GM18909 (cell line): Measurements from ENCODE around the gene GPR31.
A peak's percentile ranks its signal among the peaks of the same experiment; 100 is the strongest.
"Not testable (repeated sequence)": the region's sequence is repeated elsewhere in the genome, so short reads cannot be mapped to it uniquely, and the experiment has no call there.

Source experiments
- ATAC-seq: cut with Tn5 transposase; IDR thresholded peaks from one replicate; pipeline ENCODE4 v1.9.1; 2021; ENCODE audit warnings: mild to moderate bottlenecking; ENCODE audit not compliant: unreplicated experiment, poor library complexity

Gene GPR31

GRCh38 chr6:167157863-167158262 is at the start of gene GPR31:
Gene GPR31 (minus strand): TSS chr6:167157980. CDS start chr6:167157831, 149 bp downstream.
- no peak for ATAC-seq

GRCh38 chr6:167207527-167207926 is 49.7 kb upstream of the GPR31 start:
- ATAC-seq = no peak

- not testable (repeated sequence) for ATAC-seq
These were observed 47.5 kb upstream of the GPR31 start for GRCh38 chr6:167205316-167205715.

GRCh38 chr6:167204059-167204348 is 46.2 kb upstream of the GPR31 start:
- ATAC-seq = not testable (repeated sequence)

- ATAC-seq = not testable (repeated sequence)
These were observed 45.7 kb upstream of the GPR31 start for GRCh38 chr6:167203261-167204058.

GRCh38 chr6:167202613-167203012 is 44.8 kb upstream of the GPR31 start:
- not testable (repeated sequence) for ATAC-seq

- no peak for ATAC-seq
These were observed 43.0 kb upstream of the GPR31 start for GRCh38 chr6:167200806-167201205.

- not testable (repeated sequence) for ATAC-seq
These were observed 38.3 kb upstream of the GPR31 start for GRCh38 chr6:167195941-167196610.

- ATAC-seq = not testable (repeated sequence)
These were observed 35.8 kb upstream of the GPR31 start for GRCh38 chr6:167193515-167194125.

- ATAC-seq = not testable (repeated sequence)
These were observed 33.3 kb upstream of the GPR31 start for GRCh38 chr6:167191043-167191583.

- not testable (repeated sequence) for ATAC-seq
These were observed 29.5 kb upstream of the GPR31 start for GRCh38 chr6:167187275-167187674.

- ATAC-seq = not testable (repeated sequence)
These were observed 27.3 kb upstream of the GPR31 start for GRCh38 chr6:167185101-167185500.

GRCh38 chr6:167182913-167183314 is 25.1 kb upstream of the GPR31 start:
- ATAC-seq = peak; percentile 70

- not testable (repeated sequence) for ATAC-seq
These were observed 23.6 kb upstream of the GPR31 start for GRCh38 chr6:167181351-167181750.

- not testable (repeated sequence) for ATAC-seq
These were observed 22.3 kb upstream of the GPR31 start for GRCh38 chr6:167180086-167180485.

- ATAC-seq = not testable (repeated sequence)
These were observed 21.3 kb upstream of the GPR31 start for GRCh38 chr6:167178896-167179655.

- not testable (repeated sequence) for ATAC-seq
These were observed 19.5 kb upstream of the GPR31 start for GRCh38 chr6:167177271-167177670.

GRCh38 chr6:167172011-167172410 is 14.2 kb upstream of the GPR31 start:
- not testable (repeated sequence) for ATAC-seq

- not testable (repeated sequence) for ATAC-seq
These were observed 13.5 kb upstream of the GPR31 start for GRCh38 chr6:167171300-167171699.

GRCh38 chr6:167169867-167170266 is 12.1 kb upstream of the GPR31 start:
- ATAC-seq = not testable (repeated sequence)
